OCI-LY7 (cell line): ENCODE measurements around the gene CAPN10. TPM values are rescaled to one million over a fixed set of nuclear protein-coding genes. Genes with fewer than 3 reads are reported as not detected.
A peak's percentile ranks its signal among the peaks of the same experiment; 100 is the strongest.

Source experiments
- BruUV-seq: library from RNA; stranded (reverse); fragments of 400-500 nt; replicated peaks from 2 replicates; lab custom pipeline; 2021; lab: Mats Ljungman, UMichigan
- CTCF ChIA-PET: fragments of 300-600 bp; sonication (Branson Sonifier 250); formaldehyde crosslinking; loops from one replicate; lab custom pipeline; 2022; ENCODE audit warnings: antibody characterized with exemption; ENCODE audit not compliant: unreplicated experiment; lab: Charles Lee
- POLR2A ChIA-PET: fragments of 300-600 bp; sonication (Branson Sonifier 250); formaldehyde crosslinking; loops from one replicate; lab custom pipeline; 2022; ENCODE audit warnings: antibody characterized with exemption; lab: Charles Lee
- DNase-seq: peaks from one replicate; pipeline ENCODE4 v3.0.0-alpha.2; 2015; ENCODE audit warnings: low spot score
- H2AFZ ChIP-seq: fragments of 200-600 bp; sonication (generic), shearing (Covaris generic); 2 replicates; pipeline ENCODE4 v1.6.1; 2014; ENCODE audit warnings: mild to moderate bottlenecking, antibody characterized with exemption, low read length, moderate library complexity
- H3K27ac ChIP-seq: fragments of 200-600 bp; sonication (generic); 2 replicates; pipeline ENCODE4 v1.5.1; 2014; ENCODE audit warnings: mixed run types, low read depth, mild to moderate bottlenecking, moderate library complexity, low read length, inconsistent platforms; ENCODE audit not compliant: poor library complexity, severe bottlenecking
- H3K36me3 ChIP-seq: fragments of 200-600 bp; sonication (generic); 2 replicates; pipeline ENCODE4 v1.6.1; 2014; ENCODE audit warnings: mild to moderate bottlenecking, antibody characterized with exemption, low read length, moderate library complexity, mixed read lengths; ENCODE audit not compliant: insufficient read depth
- H3K4me1 ChIP-seq: fragments of 200-600 bp; sonication (generic); 2 replicates; pipeline ENCODE4 v1.5.1; 2014; ENCODE audit warnings: mild to moderate bottlenecking, low read length; ENCODE audit not compliant: insufficient read depth, poor library complexity, severe bottlenecking
- H3K4me2 ChIP-seq: fragments of 200-600 bp; sonication (generic); 2 replicates; pipeline ENCODE4 v1.6.1; 2014; ENCODE audit warnings: mild to moderate bottlenecking, low read length
- H3K4me3 ChIP-seq: fragments of 200-600 bp; sonication (generic); 2 replicates; pipeline ENCODE4 v1.5.1; 2014; ENCODE audit warnings: mild to moderate bottlenecking, low read depth, low read length; ENCODE audit not compliant: poor library complexity, severe bottlenecking
- H3K79me2 ChIP-seq: fragments of 200-600 bp; sonication (generic); 2 replicates; pipeline ENCODE4 v1.6.1; 2016; ENCODE audit warnings: low read depth, mild to moderate bottlenecking, low read length, moderate library complexity, mixed read lengths; ENCODE audit not compliant: insufficient read depth
- H3K9me2 ChIP-seq: fragments of 200-600 bp; sonication (generic); 2 replicates; pipeline ENCODE4 v1.6.1; 2016; ENCODE audit warnings: mild to moderate bottlenecking, low read length, mixed read lengths; ENCODE audit not compliant: insufficient read depth
- H3K9me3 ChIP-seq: fragments of 200-600 bp; sonication (generic); 2 replicates; pipeline ENCODE4 v1.6.1; 2014; ENCODE audit warnings: mild to moderate bottlenecking, mixed run types, low read length, mixed read lengths
- H4K20me1 ChIP-seq: fragments of 200-600 bp; sonication (generic); 2 replicates; pipeline ENCODE4 v1.6.1; 2014; ENCODE audit warnings: mild to moderate bottlenecking, antibody characterized with exemption, low read length, moderate library complexity, mixed read lengths; ENCODE audit not compliant: insufficient read depth
- EZH2phosphoT487 ChIP-seq: fragments of 200-600 bp; sonication (generic); IDR thresholded peaks from 2 replicates; pipeline ENCODE4 v1.6.1; 2018; ENCODE audit warnings: low read depth, borderline replicate concordance, mild to moderate bottlenecking, mixed run types, antibody characterized with exemption, low read length, moderate library complexity, mixed read lengths
- intact Hi-C: fragments of 100-400 bp; cut with micrococcal nuclease; formaldehyde crosslinking; loops from one replicate; pipeline ENCODE4 v1.10.0; 2022; ENCODE audit not compliant: unreplicated experiment
- total RNA-seq, 2 experiments: library from RNA; depleted of rRNA in 1 of 2; stranded (reverse); fragments of >200 nt in 1 of 2; shearing (Covaris generic) in 1 of 2; gene quantifications; 2 replicates each; pipeline ENCODE4 v1.2.3, GENCODE V29; 2014 to 2022
- TF ChIP-seq, protein P1 (sequence below): fragments of 200-600 bp; sonication (generic); conservative IDR thresholded peaks from 2 replicates; pipeline ENCODE4 v1.5.1; 2014; ENCODE audit warnings: mild to moderate bottlenecking, antibody characterized with exemption, low read length, moderate library complexity, mixed read lengths

CAPN10 gene
- total RNA-seq, 2 experiments from 2014 or later = 70.6 to 78.1 TPM

DNA sequence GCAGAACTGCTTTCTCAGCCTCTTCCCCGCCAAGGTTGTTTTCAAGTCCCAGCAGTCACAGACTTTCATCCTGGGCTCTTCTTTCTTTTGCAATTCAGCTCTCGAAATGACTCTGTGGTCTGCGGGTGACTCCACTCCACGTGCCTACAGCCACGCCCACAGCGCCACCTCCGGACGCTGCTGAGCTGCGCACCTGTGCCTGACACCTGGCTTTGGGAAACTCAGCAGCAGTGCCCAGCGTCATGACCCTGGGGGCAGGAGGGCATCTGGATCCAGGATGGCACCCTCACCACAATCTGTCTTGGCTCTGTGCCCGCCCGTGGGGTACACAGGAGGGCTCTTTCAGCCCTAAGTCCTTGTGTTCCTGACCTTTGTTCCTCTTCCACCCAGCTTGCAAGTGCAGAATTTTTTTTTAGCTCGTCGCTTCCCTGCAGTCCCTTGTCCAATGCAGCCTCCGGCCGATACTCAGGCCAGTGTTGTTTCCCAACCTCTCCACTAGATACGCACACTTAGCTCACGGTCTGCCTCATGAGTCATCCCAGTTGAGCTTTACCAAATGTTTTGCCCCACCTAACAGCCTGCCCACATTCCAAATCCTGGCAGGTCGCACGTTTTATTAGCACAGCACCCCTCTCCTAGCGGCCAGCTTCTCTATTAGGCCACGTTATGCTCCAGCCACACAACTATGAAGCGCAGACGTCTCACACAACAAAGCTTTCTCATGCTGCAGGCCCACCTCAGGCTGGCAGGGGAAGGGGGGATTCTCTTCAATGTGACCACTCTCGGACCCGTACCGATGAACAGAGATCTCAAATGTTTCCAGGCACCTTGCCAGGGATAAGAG is 6.5 kb upstream of the CAPN10 start:
- H3K36me3 ChIP-seq = peaks cover 77% of the 10 kb centered on the region
- H3K4me2 ChIP-seq = peak overlapping the region; percentile 47
- intact Hi-C loops = loop anchor here (10.0 kb wide), 1 partner anchor 735 kb away; the partner anchor contains the start of genes HDLBP and SEPTIN2
- POLR2A ChIA-PET = interaction anchor here (0.9 to 1.5 kb wide), 3 partner anchors 11 to 19 kb away, joined by 3 to 12 read pairs (median 3); no protein-coding TSS in a partner anchor
- peaks cover 44% of the 10 kb centered on the region for H3K79me2 ChIP-seq
- no TSS peak for BruUV-seq
- peaks cover 61% of the 10 kb centered on the region for H3K4me1 ChIP-seq
- no peak overlapping the region for H3K4me3 ChIP-seq
- CTCF ChIA-PET = interaction anchor here (1.1 to 1.3 kb wide), 2 partner anchors 13 to 14 kb away, joined by 3 to 4 read pairs; no protein-coding TSS in a partner anchor
- TF ChIP-seq, protein P1, sequence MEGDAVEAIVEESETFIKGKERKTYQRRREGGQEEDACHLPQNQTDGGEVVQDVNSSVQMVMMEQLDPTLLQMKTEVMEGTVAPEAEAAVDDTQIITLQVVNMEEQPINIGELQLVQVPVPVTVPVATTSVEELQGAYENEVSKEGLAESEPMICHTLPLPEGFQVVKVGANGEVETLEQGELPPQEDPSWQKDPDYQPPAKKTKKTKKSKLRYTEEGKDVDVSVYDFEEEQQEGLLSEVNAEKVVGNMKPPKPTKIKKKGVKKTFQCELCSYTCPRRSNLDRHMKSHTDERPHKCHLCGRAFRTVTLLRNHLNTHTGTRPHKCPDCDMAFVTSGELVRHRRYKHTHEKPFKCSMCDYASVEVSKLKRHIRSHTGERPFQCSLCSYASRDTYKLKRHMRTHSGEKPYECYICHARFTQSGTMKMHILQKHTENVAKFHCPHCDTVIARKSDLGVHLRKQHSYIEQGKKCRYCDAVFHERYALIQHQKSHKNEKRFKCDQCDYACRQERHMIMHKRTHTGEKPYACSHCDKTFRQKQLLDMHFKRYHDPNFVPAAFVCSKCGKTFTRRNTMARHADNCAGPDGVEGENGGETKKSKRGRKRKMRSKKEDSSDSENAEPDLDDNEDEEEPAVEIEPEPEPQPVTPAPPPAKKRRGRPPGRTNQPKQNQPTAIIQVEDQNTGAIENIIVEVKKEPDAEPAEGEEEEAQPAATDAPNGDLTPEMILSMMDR = peak; percentile 75
- TF ChIP-seq EZH2phosphoT487 = no peak
- H3K9me3 ChIP-seq = no peaks in the 10 kb centered on the region
- 0 out of 2 replicates have a peak, but pooled peaks cover 4% of the 10 kb centered on the region for H4K20me1 ChIP-seq
- no peak overlapping the region for H2AFZ ChIP-seq
- DNase-seq = peak; percentile 76
- H3K9me2 ChIP-seq = no peaks in the 10 kb centered on the region
- H3K27ac ChIP-seq = peak overlapping the region; percentile 69

DNA sequence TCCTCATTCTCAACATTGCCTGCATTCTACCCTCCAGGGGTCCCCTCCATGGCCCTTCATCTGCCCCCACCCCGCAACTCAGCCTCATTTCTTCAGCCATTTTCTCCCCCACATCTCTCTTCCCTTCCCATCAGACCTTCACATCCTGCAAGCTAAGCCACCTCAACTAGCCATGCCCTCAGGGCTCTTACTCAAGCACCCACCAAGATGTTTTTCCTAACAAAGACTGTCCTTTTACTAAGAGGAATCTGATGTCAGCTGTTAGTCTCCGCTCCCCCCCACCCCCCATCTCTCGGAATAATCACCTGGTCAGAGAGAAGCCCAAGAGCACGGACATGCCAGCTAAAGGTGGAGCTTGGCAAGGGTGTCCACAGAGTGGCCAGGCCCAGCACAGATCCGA is 4.7 kb upstream of the CAPN10 start:
- Histone ChIP-seq H3K27ac (no peak overlapping the region), H3K4me1 (peaks cover 58% of the 10 kb centered on the region), H2AFZ (no peak overlapping the region), H3K9me2 (no peaks in the 10 kb centered on the region), H3K9me3 (no peaks in the 10 kb centered on the region), H3K4me2 (peak overlapping the region; percentile 82; the same call in 1 of the 2 replicates), H3K36me3 (peaks cover 65% of the 10 kb centered on the region), H3K4me3 (no peak overlapping the region), H3K79me2 (peaks cover 48% of the 10 kb centered on the region), H4K20me1 (0 out of 2 replicates have a peak, but pooled peaks cover 4% of the 10 kb centered on the region)
- ChIA-PET POLR2A (interaction anchor here (0.6 kb wide), 1 partner anchor 1512 kb away, joined by 3 read pairs; no protein-coding TSS in a partner anchor), CTCF (no interaction called here)
- intact Hi-C loops = loop anchor here (10.0 kb wide), 1 partner anchor 733 kb away; the partner anchor contains the start of genes HDLBP and SEPTIN2
- no peak for DNase-seq
- TF ChIP-seq EZH2phosphoT487 = no peak
- TF ChIP-seq, protein P1 = no peak
- no TSS peak for BruUV-seq
